Upper lobe of right lung (tissue), 1 donor: ENCODE results near the gene SPIB. TPM values are rescaled to one million over a fixed set of nuclear protein-coding genes. Genes with fewer than 3 reads are reported as not detected.

Source experiments
- ATAC-seq: fragments of 200-7000 bp; cut with Tn5 transposase; one replicate; pipeline ENCODE4 v1.9.1; 2020; ENCODE audit warnings: mild to moderate bottlenecking, moderate library complexity
- DNase-seq: peaks from one replicate; pipeline ENCODE4 v3.0.0-alpha.2; 2020
- H3K27ac ChIP-seq: fragments of 200-600 bp; one replicate; pipeline ENCODE4 v1.8.0; 2022
- H3K27me3 ChIP-seq: fragments of 200-600 bp; one replicate; pipeline ENCODE4 v1.8.0; 2022; ENCODE audit warnings: mild to moderate bottlenecking
- H3K36me3 ChIP-seq: fragments of 200-600 bp; one replicate; pipeline ENCODE4 v1.8.0; 2022
- H3K4me1 ChIP-seq: fragments of 200-600 bp; one replicate; pipeline ENCODE4 v1.8.0; 2022
- H3K4me3 ChIP-seq: fragments of 200-600 bp; one replicate; pipeline ENCODE4 v1.8.0; 2022; ENCODE audit warnings: mild to moderate bottlenecking
- H3K9me3 ChIP-seq: fragments of 200-600 bp; one replicate; pipeline ENCODE4 v1.8.0; 2022
- CTCF ChIP-seq: fragments of 200-600 bp; IDR thresholded peaks from one replicate; pipeline ENCODE4 v1.8.0; 2022; ENCODE audit warnings: antibody characterized with exemption
- intact Hi-C: fragments of 100-400 bp; cut with DNase I; formaldehyde crosslinking; loops from one replicate; pipeline ENCODE4 v1.11.0; 2022
- long read RNA-seq: library from polyadenylated mRNA; unstranded; transcript quantifications from one replicate; pipeline ENCODE4 v2.0.0, GENCODE V29; 2021
- total RNA-seq: library from RNA; stranded (reverse); fragmentation: NEBNext Ultra II Directional; extraction: Animal tissue kit (Norgen Biotek cat#: 25700); gene quantifications from one replicate; pipeline ENCODE4 v1.2.1, GENCODE V29; 2021
- donor health status: DM: no; HTN: yes; CAD: no; lungs with severe emphysema.

The SPIB gene
- 0.52 TPM for total RNA-seq
- long read RNA-seq, partial matches to known transcripts, result 0 of 1 reads
- long read RNA-seq, other reads (novel, unspliced or antisense), result 0 of 1 reads

- no peak within 1 kb of the TSS for H3K27ac ChIP-seq
- no peak for DNase-seq
- H3K36me3 ChIP-seq, result no peaks in the 10 kb centered on the region
- no peak within 1 kb of the TSS for H3K4me3 ChIP-seq
- H3K4me1 ChIP-seq, result no peaks in the 10 kb centered on the region
- no peak for ATAC-seq
- H3K9me3 ChIP-seq, result no peaks in the 10 kb centered on the region
- no peak for TF ChIP-seq CTCF
- peaks cover 33% of the 10 kb centered on the region for H3K27me3 ChIP-seq
- intact Hi-C loops, result loop anchor here (5.0 kb wide), 1 partner anchor 51 kb away; the partner anchor contains the start of gene NAPSA
Observed at GRCh38 chr19:50418176-50419021, at the start of gene SPIB. SPIB (plus strand) TSS chr19:50418938; CDS start chr19:50418963, 25 bp downstream.

DNA sequence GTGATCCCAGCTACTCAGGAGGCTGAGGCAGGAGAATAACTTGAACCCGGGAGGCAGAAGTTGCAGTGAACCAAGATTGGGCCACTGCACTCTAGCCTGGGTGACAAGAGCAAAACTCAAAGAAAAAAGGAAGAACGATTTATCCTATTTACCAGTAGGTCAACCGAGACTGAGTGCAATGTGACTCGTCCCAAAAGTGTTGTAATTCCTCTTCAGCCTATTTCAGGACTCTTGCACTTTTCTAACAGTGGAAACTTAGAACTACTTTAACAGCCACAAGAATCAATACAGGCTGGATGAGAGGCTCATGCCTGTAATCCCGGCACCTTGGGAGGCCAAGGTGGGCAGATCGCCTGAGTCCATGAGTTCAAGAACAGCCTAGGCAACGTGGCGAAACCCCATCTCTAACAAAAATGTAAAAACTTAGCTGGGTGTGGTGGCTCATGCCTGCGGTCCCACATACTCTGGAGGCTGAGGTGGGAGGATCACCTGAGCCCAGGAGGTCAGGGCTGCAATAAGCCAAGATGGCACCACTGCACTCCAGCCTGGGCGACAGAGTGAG, 46.7 kb upstream of the SPIB start:
- peaks cover 4% of the 10 kb centered on the region for H3K4me1 ChIP-seq
- H3K27me3 ChIP-seq, result no peaks in the 10 kb centered on the region
- no peak for DNase-seq
- H3K9me3 ChIP-seq, result no peaks in the 10 kb centered on the region
- no peak for TF ChIP-seq CTCF
- H3K27ac ChIP-seq, result peak overlapping the region; percentile 77
- intact Hi-C loops, result no loop called here
- H3K4me3 ChIP-seq, result no peak overlapping the region
- H3K36me3 ChIP-seq, result no peaks in the 10 kb centered on the region
- ATAC-seq, result peak; percentile 4

- peak within 1 kb of the TSS; percentile 96 for H3K4me3 ChIP-seq
- no peak for TF ChIP-seq CTCF
- ATAC-seq (peak; percentile 90), DNase-seq (peak; percentile 96)
- H3K9me3 ChIP-seq, result no peaks in the 10 kb centered on the region
- H3K36me3 ChIP-seq, result peaks cover 42% of the 10 kb centered on the region
- peaks cover 7% of the 10 kb centered on the region for H3K4me1 ChIP-seq
- no peaks in the 10 kb centered on the region for H3K27me3 ChIP-seq
- intact Hi-C loops, result no loop called here
- peak within 1 kb of the TSS; percentile 100 for H3K27ac ChIP-seq
Observed at GRCh38 chr19:50376166-50377050, 42.3 kb upstream of the SPIB start, which contains the start of gene NR1H2. NR1H2 (plus strand) TSS chr19:50376457; CDS start chr19:50377606, 1,149 bp downstream.

DNA sequence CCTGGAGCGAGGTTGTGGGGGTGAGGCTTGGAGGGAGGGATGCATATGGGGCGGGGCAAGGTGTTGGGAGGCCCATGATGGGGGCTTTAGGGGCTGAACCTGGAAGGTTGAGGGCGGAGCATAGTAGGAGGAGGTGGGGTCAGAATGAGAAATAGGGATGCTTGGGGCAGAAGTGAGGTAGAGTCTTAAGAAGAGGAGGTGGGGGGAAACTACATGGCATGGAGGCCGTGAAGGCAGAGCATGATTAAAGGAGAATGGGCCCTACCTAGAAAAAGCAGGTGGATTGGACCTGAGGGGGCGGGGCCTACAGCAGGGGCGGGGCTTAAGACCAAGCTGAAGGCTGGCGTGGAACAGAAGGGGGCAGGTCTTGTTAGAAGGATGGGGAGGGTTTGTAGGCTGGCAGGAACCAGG, 41.7 kb upstream of the SPIB start:
- H3K27me3 ChIP-seq, result no peaks in the 10 kb centered on the region
- DNase-seq (peak; percentile 80), ATAC-seq (peak; percentile 6)
- no peak for TF ChIP-seq CTCF
- intact Hi-C loops, result no loop called here
- H3K4me3 ChIP-seq, result peak overlapping the region; percentile 96
- peaks cover 49% of the 10 kb centered on the region for H3K36me3 ChIP-seq
- no peak overlapping the region for H3K27ac ChIP-seq
- peaks cover 7% of the 10 kb centered on the region for H3K4me1 ChIP-seq
- H3K9me3 ChIP-seq, result no peaks in the 10 kb centered on the region

GRCh38 chr19:50377517-50377916, 41.2 kb upstream of the SPIB start:
- intact Hi-C loops, result no loop called here
- TF ChIP-seq CTCF, result no peak
- ATAC-seq, result no peak
- Histone ChIP-seq H3K27me3 (no peaks in the 10 kb centered on the region), H3K36me3 (peaks cover 53% of the 10 kb centered on the region), H3K9me3 (no peaks in the 10 kb centered on the region), H3K27ac (no peak overlapping the region), H3K4me1 (peaks cover 7% of the 10 kb centered on the region), H3K4me3 (no peak overlapping the region)
- DNase-seq, result no peak
